GM21360 (cell line): ENCODE data around the gene SLFNL1.

ENCODE experiments used
- ATAC-seq: cut with Tn5 transposase; IDR thresholded peaks from one replicate; pipeline ENCODE4 v1.9.1; 2021; ENCODE audit warnings: mild to moderate bottlenecking, moderate library complexity; ENCODE audit not compliant: unreplicated experiment

The SLFNL1 gene

GRCh38 chr1:41020654-41021053, 871 bp downstream of the SLFNL1 start:
- ATAC-seq = no peak

GRCh38 chr1:41020109-41020576, 1.4 kb downstream of the SLFNL1 start:
- no peak for ATAC-seq

GRCh38 chr1:41019353-41019745, 2.2 kb downstream of the SLFNL1 start:
- no peak for ATAC-seq

GRCh38 chr1:41018018-41018410, 3.5 kb downstream of the SLFNL1 start:
- ATAC-seq = no peak

GRCh38 chr1:41017141-41018017, 4.1 kb downstream of the SLFNL1 start:
- ATAC-seq = no peak

GRCh38 chr1:41015897-41016470, 5.5 kb downstream of the SLFNL1 start:
- no peak for ATAC-seq

- no peak for ATAC-seq
These were observed 6.1 kb downstream of the SLFNL1 start for GRCh38 chr1:41015281-41015896.

- no peak for ATAC-seq
These were observed 6.7 kb downstream of the SLFNL1 start for GRCh38 chr1:41014871-41015270.

GRCh38 chr1:41013796-41014195, 7.7 kb downstream of the SLFNL1 start:
- no peak for ATAC-seq

- ATAC-seq = no peak
These were observed 8.5 kb downstream of the SLFNL1 start for GRCh38 chr1:41013024-41013423.

GRCh38 chr1:41010345-41010744, 11.2 kb downstream of the SLFNL1 start:
- ATAC-seq = no peak

GRCh38 chr1:41009466-41009865, 12.1 kb downstream of the SLFNL1 start:
- ATAC-seq = no peak

GRCh38 chr1:41006942-41007865, 14.3 kb downstream of the SLFNL1 start:
- ATAC-seq = no peak

GRCh38 chr1:41005876-41006275, 15.6 kb downstream of the SLFNL1 start:
- ATAC-seq = no peak

GRCh38 chr1:41003640-41004220, 17.8 kb downstream of the SLFNL1 start:
- peak; percentile 96 for ATAC-seq

- ATAC-seq = no peak
These were observed 18.3 kb downstream of the SLFNL1 start for GRCh38 chr1:41003127-41003639.

- ATAC-seq = no peak
These were observed 22.9 kb downstream of the SLFNL1 start for GRCh38 chr1:40998668-40999067.

GRCh38 chr1:40997096-40997495, 24.4 kb downstream of the SLFNL1 start:
- no peak for ATAC-seq

GRCh38 chr1:40989066-40989465, 32.5 kb downstream of the SLFNL1 start:
- ATAC-seq = no peak

- no peak for ATAC-seq
These were observed 33.2 kb downstream of the SLFNL1 start for GRCh38 chr1:40988280-40988679.
